A673 (cell line): ENCODE measurements around the gene ISY1.

Experiments
- CTCF ChIP-seq: fragments of 300-800, 200-600 bp; sonication (generic); conservative IDR thresholded peaks from 2 replicates; pipeline ENCODE4 v1.5.1; 2017; ENCODE audit warnings: low read depth, mild to moderate bottlenecking, antibody characterized with exemption, low read length, moderate library complexity, mixed read lengths
- EZH2 ChIP-seq: fragments of 200-600 bp; sonication (generic); IDR thresholded peaks from 2 replicates; pipeline ENCODE4 v1.6.1; 2017; ENCODE audit warnings: borderline replicate concordance, low read depth, mild to moderate bottlenecking, mixed read lengths, antibody characterized with exemption, low read length; ENCODE audit not compliant: poor library complexity, severe bottlenecking

GRCh38 chr3:129106320-129106719 lies 54.5 kb downstream of the ISY1 start:
- TF ChIP-seq CTCF (no peak), EZH2 (no peak)
